GM12873 (cell line): ENCODE results near the gene ALDH2.

Experiments used
- CTCF ChIP-seq: IDR thresholded peaks from 2 replicates; pipeline ENCODE4 v1.5.1; 2012; ENCODE audit warnings: low read depth, mild to moderate bottlenecking, moderate library complexity, low read length, control low read depth; ENCODE audit not compliant: insufficient read depth; ENCODE audit errors: missing control alignments

ALDH2 gene

GRCh38 chr12:111816065-111816615 lies 49.4 kb downstream of the ALDH2 start:
- TF ChIP-seq CTCF: no peak

- no peak for TF ChIP-seq CTCF
Measured at GRCh38 chr12:111818340-111818739, 51.6 kb downstream of the ALDH2 start.

- no peak for TF ChIP-seq CTCF
Measured at GRCh38 chr12:111819191-111820158, 52.7 kb downstream of the ALDH2 start.

GRCh38 chr12:111822886-111823285 lies 56.2 kb downstream of the ALDH2 start:
- no peak for TF ChIP-seq CTCF

- TF ChIP-seq CTCF: no peak
Measured at GRCh38 chr12:111823891-111824290, 57.2 kb downstream of the ALDH2 start.

GRCh38 chr12:111824312-111824711 lies 57.6 kb downstream of the ALDH2 start:
- TF ChIP-seq CTCF: peak; percentile 14

GRCh38 chr12:111825509-111825908 lies 58.8 kb downstream of the ALDH2 start:
- TF ChIP-seq CTCF: no peak
